Skin of body (tissue), 2 donors: ENCODE results near the gene TWIST2. TPM values are rescaled to one million over a fixed set of nuclear protein-coding genes. Genes with fewer than 3 reads are reported as not detected.

Experiments
- DNase-seq: peaks from one replicate; lab custom pipeline; 2025; lab: John Stamatoyannopoulos, UW
- total RNA-seq: library from RNA; depleted of rRNA; stranded (reverse); fragments of >200 nt; gene quantifications from one replicate; pipeline ENCODE4 v1.2.3, GENCODE V29; 2014

TWIST2 gene
- total RNA-seq, 1 donor from 2014 or later = 60.3 TPM

DNA sequence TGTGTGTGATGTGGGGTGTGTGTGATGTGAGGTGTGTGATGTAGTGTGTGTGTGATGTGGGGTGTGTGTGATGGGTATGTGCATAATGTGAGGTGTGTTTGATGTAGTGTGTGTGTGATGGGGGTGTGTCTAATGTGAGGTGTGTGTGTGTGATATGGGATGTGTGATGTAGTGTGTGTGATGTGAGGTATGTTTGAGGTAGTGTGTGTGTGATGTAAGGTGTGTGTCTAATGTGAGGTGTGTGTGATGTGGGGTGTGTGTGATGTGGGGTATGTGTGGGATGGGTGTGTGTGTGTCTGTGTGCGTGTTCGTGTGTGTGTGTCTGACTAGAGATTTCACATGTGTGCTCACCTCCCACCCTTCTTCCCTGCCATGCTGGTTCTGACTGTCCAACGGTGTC, 56.3 kb downstream of the TWIST2 start:
- DNase-seq = no peak

DNA sequence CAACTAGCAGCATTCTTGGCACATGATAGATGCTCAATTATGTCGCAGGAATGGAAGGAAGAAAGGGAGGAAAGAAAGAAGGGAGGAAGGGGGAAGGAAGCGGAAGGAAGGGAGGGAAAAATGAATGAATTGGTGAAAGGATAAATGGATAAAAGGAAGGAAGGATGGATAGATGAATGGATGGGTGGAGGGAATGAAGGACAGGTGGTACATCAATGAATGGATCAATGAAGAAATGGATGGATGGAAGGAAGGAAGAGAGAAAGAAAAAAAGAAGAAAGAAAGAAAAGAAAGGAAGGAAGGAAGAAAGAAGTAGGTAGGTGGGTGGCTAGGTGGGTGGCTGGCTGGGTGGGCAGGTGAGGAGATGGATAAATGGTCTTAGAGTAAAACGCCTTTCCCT, 56.8 kb downstream of the TWIST2 start:
- DNase-seq = no peak

DNA sequence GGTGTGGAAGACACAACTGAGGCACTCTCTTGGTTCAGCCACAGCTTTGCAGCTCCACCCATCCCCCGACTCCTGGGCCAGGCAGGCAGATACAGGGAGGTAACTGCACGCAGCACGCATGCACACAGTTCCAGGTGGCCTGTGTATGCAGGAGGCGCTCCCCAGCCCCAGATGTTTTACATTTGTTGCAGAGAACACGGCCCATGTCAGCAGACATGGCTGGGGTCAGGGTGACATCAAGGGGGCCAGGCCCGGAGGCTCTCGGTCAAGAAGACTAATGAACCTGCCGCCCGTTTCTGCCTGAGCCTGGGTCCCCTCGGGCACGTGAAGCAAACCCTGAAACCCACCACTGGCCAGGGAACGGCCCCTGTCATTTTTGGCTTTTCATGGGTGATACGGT, 57.3 kb downstream of the TWIST2 start:
- DNase-seq = no peak

DNA sequence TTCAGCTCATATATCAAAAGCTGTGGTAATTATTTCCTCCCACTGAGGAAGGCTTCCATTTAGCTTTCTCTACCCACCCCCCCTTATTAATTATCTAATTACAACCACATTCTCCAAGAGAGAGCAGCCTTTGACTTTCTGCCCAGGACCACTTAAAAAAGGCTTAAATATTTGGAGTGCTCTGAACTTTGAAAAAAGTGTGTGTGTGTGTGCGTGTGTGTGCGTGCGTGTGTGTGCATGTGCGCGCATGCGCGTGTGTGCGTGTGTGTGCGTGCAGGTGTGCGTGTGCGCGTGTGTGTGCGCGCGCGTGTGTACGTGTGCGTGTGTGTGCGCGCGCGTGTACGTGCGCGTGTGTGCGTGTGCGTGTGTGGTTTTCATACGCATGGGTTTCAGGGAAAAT, 57.8 kb downstream of the TWIST2 start:
- peak; percentile 71 for DNase-seq

DNA sequence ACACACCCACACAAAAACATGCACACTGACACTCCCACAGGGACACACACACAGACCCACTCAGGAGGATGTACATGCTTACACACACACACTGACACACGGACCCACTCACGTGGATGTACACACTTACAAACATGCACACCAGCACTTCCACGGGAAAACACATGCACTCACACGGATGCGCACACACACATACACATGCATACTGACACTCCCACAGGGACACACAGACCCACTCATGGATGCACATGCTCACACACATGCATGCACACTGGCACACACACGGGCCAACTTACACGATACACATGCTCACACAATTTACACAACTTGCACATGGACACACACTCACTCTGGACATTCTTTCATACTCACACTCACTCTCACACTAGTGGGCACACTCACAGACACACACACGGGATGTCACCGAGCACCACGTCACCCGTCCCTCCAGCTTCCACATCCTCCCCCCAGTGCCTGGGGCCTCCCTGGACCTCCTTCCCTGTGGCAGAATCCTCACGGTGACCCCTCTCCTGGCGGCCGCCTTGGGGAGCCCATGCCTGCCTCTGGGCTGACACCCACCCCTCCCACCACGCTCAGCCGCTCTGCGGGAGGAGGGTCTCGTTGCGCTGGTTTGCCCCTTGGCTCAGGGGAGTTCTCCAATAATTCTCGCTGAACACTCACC, 58.5 kb downstream of the TWIST2 start:
- peak; percentile 56 for DNase-seq

DNA sequence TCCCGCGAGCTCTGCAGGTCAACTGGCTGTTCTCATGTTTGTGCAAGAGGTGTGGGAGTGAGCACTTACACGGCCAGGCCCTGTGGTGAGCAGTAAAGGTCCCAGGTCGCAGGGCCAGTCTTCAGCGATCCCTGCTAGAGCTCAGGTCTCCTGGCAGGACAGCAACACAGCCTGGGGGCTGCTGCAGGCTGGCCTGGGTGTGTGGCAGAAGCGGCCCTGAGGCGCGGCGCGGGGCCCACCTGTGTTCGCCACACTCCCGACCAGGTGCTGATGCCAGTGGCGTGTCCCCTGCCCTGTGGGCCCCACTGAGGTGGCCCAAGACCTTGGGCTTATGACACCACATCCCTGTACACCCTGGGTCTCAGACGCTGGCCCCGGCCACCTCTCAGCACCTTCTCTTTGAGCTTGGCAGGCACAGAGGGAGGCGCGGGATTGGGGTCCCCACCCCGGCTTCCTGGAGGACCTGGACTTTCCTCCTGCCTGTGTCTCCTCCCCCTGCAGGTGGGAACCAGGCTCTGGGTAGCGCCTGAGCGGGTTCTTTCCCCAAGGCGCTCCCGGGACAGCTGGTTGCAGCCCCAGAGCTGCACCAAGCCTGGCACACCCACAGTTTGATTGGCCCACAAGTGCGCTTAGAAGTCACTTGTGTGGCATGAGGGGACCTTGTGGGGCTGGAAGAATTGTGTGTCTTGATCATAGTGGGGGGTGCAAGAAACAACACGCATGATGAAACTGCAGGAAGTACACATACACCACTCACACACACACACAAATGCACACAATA, 59.2 kb downstream of the TWIST2 start:
- peak; percentile 66 for DNase-seq

DNA sequence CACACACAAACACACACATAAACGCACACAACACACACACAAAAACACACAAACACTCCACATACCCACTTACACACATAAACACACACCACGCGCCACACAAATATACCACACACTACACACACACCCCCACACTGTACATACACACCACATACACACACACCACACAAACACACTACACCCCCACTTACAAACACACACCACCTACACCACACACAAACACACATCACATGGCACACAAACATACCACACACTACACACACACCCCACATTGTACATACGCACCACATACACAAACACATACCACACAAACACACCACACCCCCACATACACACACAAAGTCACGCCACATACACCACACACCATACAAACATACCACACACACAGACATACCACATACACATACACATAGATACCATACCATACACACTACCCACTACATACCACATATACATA, 59.9 kb downstream of the TWIST2 start:
- peak; percentile 66 for DNase-seq

DNA sequence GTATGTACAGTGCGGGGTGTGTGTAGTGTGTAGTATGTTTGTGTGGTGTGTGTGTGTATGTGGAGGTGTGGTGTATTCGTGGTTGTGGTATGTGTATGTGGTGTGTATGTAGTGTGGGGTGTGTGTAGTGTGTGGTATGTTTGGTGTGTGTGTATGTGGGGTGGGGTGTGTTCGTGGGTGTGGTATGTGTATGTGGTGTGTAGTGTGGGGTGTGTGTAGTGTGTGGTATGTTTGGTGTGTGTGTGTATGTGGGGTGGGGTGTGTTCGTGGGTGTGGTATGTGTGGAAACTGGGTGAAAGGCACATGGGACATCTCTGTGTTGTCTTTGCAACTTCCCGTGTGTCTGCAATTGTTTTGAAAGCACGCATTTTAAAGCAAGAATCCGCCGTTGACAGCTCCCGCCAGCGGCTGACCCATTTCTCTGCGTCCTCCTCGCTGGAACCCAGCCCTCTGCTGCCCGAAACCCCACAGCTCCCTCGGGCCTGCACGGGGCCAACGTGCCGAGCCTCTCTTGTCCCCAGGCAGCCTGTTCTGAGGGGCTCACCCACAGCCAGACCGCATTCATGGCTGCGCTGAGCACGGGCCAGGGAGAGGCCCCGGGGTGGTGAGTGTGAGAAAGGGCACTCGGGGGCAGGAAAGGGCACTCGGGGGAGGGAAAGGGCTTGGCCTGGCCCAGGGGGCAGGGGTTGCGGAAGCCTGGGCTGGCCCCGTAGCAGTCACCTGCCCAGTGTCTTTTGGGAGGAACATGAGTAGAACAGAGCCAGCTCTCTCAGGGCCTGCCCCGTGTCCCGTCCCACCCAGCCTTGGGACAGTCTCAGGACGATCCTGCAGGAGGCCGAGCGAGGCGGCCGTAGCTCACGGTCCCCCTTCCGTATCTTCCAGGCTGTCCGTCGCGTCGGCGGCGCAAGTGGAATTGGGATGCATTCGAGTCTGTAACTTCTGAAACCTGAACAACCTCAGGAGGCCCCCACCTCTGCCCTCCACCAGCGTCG, 61.4 kb downstream of the TWIST2 start:
- peak; percentile 58 for DNase-seq

DNA sequence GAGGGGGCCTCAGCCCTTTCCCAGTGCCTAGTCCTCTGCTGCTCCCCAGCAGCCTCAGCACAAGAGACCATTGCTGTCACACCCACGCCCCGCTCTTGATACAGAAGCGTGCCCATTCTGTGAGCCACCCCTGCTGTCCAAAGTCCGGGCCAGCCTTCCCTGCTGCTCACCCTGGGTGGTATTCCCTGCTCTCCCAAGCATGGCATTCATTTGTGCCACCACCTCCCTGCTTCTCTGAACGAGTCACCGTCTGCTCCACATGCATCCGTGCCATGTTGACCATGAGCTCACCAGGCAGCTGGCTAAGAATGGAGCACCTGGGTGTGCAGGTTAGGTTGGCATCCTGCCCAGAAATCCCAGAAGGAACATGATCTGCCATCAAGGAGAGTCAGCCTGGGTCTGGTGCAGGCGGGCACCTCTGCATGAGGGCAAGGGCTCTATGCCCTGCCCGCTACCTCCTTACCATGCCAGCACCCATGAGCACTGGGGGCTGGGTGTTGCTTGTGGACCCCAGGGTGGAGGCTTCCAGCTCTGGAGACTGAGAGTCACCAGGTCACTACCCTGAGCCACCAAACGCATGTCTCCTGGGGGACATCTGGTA, 63.0 kb downstream of the TWIST2 start:
- no peak for DNase-seq

DNA sequence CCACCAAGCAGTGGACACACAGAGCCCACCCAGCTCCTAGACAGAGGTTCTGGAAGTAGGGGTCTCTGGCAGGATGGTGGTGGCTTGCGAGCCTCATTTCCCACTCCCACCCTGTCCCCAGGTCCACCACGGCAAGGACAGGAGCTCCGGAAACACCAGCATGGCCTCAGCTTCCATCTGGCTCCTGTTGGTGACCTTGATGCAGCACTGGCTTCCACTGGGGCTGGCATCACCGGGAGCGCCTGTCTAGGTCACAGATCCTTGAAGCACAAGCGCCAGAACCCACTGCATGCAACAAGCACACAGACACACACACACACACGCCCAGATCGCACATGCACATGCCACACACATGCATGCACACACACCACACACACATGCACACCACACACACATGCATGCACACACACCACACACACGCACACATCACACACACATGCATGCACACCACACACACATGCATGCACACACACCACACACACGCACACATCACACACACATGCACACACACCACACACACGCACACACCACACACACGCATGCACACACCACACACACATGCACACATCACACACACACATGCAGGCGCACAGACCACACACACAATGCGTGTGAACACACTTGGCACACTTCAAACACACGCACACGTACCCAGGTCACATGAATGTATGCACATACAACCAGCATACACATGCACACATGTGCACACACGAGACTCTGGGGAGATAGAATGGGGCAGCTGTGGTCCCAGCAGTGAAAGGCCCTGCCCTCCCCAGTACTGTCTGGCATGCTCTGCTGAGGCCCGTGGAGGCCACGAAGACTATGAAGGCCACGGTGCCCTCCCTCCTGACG, 63.7 kb downstream of the TWIST2 start:
- no peak for DNase-seq

DNA sequence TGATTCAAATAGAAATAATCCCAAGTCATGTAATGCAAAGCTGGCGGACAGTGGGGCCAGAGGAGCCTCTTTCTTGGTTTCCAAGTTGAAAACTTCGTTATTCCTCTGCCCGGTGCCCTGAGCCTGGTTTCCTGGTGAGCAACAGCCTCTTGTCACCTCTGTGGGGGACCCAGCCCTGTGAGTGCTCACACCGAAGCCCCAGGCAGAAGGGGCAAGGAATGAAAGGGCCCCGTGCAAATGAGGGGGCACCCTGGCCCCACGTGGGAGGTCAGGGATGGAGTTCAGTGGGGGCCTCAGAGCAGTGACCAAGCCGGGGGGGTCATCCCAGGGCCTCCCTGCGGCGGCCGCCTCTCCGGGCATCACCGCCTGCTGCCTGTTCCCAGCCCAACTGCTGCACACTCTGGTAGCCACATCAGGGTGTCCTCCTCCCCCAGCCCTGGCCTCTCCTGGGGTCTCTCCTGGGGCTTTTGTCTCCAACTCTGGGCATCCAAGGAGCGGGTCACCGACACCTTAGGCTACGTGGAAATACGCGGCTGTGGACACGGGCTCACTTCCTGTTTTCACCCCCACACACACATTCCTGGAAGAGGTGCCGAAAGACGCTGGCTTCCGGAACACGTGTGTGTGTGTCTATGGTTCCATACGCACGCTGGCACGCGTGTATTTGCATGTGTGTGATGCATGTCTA, 64.5 kb downstream of the TWIST2 start:
- no peak for DNase-seq

DNA sequence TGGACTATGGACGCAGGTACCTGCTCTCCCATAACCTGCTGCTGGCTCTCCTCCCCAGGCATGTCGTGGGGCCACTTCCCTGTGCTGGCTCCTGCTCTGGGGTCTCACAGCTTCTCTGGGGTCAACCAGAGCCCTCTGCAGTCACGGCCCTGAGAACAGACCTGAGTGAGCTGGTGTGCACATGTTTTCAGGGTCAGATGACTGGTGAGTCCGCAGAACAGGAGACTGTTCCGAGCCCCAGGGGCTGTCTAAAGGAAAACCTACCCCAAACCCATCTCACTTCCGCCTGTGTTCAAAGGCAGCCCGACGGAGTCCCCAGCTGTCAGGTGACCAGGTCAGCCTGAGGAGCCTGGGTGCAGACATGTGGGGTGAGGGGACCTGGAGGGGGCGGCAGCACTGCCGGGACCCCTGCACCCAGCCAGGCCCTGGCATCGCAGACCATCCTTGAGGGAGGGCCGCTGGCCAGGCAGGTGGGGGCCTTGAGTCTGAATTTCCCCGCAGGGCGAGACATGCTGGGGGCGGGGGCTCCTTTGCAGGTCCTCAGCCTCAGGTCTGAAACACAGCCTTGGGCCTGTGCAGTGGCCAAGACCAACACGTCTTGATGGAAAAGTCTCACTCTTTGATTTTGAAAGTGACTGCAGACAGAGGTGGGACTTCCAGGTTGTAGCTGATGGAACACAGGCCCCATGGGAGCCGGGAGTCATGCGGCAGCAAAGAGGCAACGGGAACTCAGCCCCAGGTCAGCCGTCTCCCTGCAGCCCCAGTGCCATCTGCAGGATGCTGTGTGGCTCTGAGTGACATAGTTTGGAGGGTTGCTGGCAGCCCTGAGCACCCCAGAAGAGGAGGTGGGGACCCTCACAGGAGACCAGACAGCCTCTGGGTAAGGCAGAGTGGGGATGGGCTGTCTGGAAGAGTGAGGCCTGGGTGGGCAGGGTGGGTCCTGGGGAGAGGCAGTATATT, 65.3 kb downstream of the TWIST2 start:
- DNase-seq = no peak

DNA sequence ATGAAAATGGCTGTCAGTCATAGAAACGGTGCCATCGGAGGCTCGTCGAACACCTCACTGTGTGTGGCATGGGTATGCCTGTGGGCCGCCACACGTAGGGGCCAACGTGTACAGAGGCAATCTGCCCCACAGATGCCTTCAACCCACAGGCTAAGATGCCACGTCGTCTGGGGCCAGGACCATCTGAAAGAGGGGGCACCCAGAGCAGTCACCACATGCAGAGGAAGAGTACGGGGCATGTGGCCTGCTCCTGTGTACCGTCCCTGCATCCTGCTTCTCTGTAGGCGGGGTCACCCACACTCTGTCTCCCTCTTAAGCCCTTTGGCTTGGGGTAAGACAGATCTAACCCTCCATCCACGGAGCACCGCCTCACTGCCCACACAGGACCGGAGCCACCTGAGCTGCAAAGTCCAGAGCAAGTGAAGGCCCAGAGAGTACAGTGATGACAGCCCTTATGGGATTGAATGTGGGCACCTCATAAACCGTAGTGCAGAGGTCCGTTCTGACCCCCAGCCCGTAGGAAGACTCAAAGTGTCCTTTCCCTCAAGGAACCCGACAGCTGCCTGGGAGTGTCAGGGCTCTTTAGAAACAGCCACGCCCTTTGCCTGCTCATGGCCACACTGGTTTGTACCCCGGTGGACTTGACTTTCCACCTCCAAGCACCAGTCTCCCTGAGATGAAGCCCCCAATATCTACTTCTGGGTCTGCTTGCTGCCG, 66.2 kb downstream of the TWIST2 start:
- DNase-seq = no peak

DNA sequence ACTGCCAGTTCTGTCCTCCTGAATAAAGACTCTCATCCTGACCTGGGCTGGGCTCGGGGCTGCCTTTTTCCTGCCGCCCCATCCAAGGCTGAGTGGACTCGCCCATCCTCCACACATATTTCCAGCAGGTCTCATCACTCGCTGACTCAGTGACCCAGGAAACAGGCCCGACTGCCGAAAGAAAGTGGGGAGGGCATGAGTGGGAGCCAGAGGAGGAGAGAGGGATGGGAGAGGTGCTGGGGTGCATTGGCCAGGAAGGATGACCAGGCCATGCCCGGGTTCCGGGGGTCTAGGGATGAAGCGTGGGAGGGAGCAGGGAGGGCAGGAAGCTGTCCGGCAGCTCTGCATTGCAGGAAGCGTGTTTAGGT, 66.7 kb downstream of the TWIST2 start:
- DNase-seq = no peak

DNA sequence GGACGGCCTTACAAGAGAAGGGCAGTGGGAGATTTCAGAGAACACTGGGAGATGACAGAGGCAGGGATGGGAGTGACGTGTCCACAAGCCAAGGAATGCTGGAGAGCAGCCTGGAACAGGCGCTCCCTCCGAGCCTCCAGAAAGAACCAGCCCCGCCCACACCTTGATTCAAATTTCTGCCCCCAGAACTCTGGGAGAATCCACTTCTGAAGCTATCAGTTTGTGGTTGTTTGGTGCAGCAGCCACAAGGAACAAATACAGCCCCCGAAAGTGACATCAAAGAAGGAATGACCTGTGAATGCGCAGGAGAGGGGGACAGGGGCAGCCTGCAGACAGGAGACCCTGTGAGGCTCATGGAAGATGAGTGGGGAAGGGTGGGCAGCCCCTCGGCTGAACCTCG, 67.3 kb downstream of the TWIST2 start:
- DNase-seq = no peak

DNA sequence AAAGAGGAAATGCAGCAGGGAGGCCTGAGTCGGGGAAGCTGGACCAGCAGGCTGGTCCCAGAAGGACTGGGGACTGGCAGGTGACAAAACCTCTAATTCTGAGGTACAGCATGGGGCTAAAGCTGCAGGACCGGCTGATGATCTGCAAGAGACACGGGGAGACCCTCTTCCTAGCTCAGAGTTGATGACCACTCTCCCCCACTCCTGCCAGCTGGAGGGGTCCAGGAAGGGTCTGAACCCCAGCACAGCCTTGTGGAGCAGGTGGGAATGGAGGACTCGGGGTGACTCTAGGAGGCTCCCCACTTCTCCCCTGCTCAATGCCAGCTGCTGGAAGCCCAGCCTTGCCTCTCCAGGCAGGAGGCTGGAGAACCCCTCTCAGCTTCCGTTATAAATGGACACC, 67.7 kb downstream of the TWIST2 start:
- DNase-seq = no peak

DNA sequence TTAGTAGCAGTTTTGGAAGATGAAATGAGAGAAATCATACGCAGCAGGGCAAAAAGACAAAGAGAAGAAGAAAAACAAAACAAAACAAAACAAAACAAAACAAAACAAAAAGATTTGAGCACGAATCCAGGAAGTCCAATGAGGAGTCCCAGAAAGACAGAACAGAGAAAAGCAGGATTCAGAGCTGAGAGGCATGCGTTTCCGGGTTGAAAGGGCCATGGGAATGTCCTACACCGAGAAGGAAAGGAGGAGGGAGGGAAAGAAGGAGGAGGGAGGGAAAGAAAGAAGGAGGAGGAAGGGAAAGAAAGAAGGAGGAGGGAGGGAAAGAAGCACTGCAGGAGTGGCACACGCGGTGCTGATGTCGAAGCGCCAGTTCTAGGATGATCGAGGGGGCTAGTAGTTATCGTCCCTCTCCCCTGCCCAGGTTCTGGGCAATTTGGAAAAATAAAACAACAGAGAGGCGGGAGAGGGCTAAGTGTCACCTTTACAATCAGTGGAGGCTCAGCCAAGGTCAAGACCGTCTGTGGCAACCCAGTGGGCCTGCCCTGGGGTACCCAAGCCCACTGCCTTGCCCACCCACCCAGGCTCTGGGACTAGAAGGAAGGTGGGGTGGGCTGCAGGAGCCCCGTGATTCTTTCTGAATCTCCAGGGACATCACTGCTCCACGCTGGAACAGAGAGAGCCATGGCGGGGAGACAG, 68.4 kb downstream of the TWIST2 start:
- DNase-seq = no peak
